OCI-LY1 (cell line): ENCODE measurements around the gene BRI3BP.

Experiments used
- EZH2 ChIP-seq: fragments of 200-600 bp; sonication (generic), shearing (Covaris generic); IDR thresholded peaks from 2 replicates; pipeline ENCODE4 v1.8.0; 2017; ENCODE audit warnings: borderline replicate concordance, mixed run types, mild to moderate bottlenecking, antibody characterized with exemption, low read length, moderate library complexity, mixed read lengths
- TF ChIP-seq, protein P1 (sequence below): fragments of 200-600 bp; sonication (generic), shearing (Covaris generic); IDR thresholded peaks from 2 replicates; pipeline ENCODE4 v1.5.1; 2017; ENCODE audit warnings: mild to moderate bottlenecking, antibody characterized with exemption, low read length, moderate library complexity, mixed read lengths

DNA sequence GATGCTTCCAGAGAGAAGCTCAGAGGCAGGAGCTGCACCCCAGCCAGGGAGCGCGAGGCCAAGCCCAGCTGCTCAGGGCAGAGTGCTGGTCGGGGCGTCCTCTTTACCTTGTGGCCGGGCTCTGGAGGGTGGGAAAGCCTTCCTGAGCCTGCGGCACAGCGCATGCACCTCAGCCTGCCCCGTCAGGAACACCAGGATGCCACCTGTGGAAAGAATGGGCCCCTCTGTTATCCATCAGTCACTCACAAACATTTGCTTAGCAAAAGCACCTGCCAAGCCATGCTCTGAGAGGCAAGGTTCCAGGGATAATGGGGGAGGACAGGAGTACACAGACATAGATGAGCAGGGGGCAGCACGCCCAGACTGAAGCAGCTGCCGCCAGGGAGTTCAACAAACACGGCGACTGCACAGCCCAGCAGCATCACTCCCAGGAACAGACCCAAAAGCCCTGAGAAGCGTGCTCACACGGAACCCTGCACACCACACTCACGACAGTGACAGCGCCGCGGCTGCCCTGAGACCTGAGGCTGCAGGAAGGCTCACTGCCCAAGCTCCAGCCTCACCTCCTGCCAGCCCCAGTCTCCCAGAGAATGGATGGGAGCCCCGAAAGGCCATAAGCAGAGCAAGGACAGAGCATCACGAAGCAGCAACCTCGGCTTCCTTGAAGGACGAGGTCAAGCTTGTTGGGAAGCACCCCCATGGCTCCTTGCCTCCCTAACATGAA, 26.3 kb upstream of the BRI3BP start:
- TF ChIP-seq, protein P1, sequence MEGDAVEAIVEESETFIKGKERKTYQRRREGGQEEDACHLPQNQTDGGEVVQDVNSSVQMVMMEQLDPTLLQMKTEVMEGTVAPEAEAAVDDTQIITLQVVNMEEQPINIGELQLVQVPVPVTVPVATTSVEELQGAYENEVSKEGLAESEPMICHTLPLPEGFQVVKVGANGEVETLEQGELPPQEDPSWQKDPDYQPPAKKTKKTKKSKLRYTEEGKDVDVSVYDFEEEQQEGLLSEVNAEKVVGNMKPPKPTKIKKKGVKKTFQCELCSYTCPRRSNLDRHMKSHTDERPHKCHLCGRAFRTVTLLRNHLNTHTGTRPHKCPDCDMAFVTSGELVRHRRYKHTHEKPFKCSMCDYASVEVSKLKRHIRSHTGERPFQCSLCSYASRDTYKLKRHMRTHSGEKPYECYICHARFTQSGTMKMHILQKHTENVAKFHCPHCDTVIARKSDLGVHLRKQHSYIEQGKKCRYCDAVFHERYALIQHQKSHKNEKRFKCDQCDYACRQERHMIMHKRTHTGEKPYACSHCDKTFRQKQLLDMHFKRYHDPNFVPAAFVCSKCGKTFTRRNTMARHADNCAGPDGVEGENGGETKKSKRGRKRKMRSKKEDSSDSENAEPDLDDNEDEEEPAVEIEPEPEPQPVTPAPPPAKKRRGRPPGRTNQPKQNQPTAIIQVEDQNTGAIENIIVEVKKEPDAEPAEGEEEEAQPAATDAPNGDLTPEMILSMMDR: no peak
- no peak for TF ChIP-seq EZH2
